T-helper 9 cell (primary cell): ENCODE measurements around the gene ZCCHC14.

Source experiments
- DNase-seq: peaks from one replicate; pipeline ENCODE4 v3.0.0-alpha.2; 2020

The ZCCHC14 gene

GRCh38 chr16:87474566-87474996 lies 18.2 kb downstream of the ZCCHC14 start:
- no peak for DNase-seq

- DNase-seq, result no peak
These were observed 18.8 kb downstream of the ZCCHC14 start for GRCh38 chr16:87474017-87474416.

- DNase-seq, result no peak
These were observed 19.9 kb downstream of the ZCCHC14 start for GRCh38 chr16:87472935-87473334.

GRCh38 chr16:87472142-87472778 lies 20.6 kb downstream of the ZCCHC14 start:
- no peak for DNase-seq

GRCh38 chr16:87471278-87472141 lies 21.3 kb downstream of the ZCCHC14 start:
- DNase-seq, result no peak

- no peak for DNase-seq
These were observed 22.5 kb downstream of the ZCCHC14 start for GRCh38 chr16:87470332-87470731.

- no peak for DNase-seq
These were observed 23.7 kb downstream of the ZCCHC14 start for GRCh38 chr16:87469169-87469568.

- DNase-seq, result no peak
These were observed 24.3 kb downstream of the ZCCHC14 start for GRCh38 chr16:87468550-87468949.

- DNase-seq, result no peak
These were observed 25.8 kb downstream of the ZCCHC14 start for GRCh38 chr16:87466975-87467501.

- DNase-seq, result no peak
These were observed 26.9 kb downstream of the ZCCHC14 start for GRCh38 chr16:87465879-87466278.

GRCh38 chr16:87465306-87465705 lies 27.5 kb downstream of the ZCCHC14 start:
- no peak for DNase-seq

- no peak for DNase-seq
These were observed 28.0 kb downstream of the ZCCHC14 start for GRCh38 chr16:87464691-87465300.

GRCh38 chr16:87463722-87464690 lies 28.8 kb downstream of the ZCCHC14 start:
- no peak for DNase-seq

GRCh38 chr16:87461466-87461991 lies 31.3 kb downstream of the ZCCHC14 start:
- no peak for DNase-seq

- no peak for DNase-seq
These were observed 31.9 kb downstream of the ZCCHC14 start for GRCh38 chr16:87460936-87461335.

- DNase-seq, result no peak
These were observed 33.0 kb downstream of the ZCCHC14 start for GRCh38 chr16:87459833-87460232.

GRCh38 chr16:87459027-87459426 lies 33.8 kb downstream of the ZCCHC14 start:
- DNase-seq, result no peak

- DNase-seq, result no peak
These were observed 34.4 kb downstream of the ZCCHC14 start for GRCh38 chr16:87458424-87458915.

- no peak for DNase-seq
These were observed 35.0 kb downstream of the ZCCHC14 start for GRCh38 chr16:87457709-87458423.

GRCh38 chr16:87457061-87457611 lies 35.7 kb downstream of the ZCCHC14 start:
- DNase-seq, result no peak

GRCh38 chr16:87454391-87454790 lies 38.4 kb downstream of the ZCCHC14 start:
- no peak for DNase-seq
